Endothelial cell of umbilical vein (primary cell): ENCODE data around the gene RCOR1. TPM values are rescaled to one million over a fixed set of nuclear protein-coding genes. Genes with fewer than 3 reads are reported as not detected.

Experiments used
- BruUV-seq: library from RNA; stranded (reverse); fragments of 400-500 nt; replicated peaks from 2 replicates; lab custom pipeline; 2021; lab: Mats Ljungman, UMichigan
- CTCF ChIA-PET: fragments of 300-600, 350-600 bp; sonication (Branson Sonifier 250); formaldehyde crosslinking; loops from one replicate; lab custom pipeline; 2021; ENCODE audit warnings: antibody characterized with exemption, inconsistent platforms; lab: Charles Lee
- POLR2A ChIA-PET: fragments of 300-600, 350-600 bp; sonication (Branson Sonifier 250); formaldehyde crosslinking; loops from one replicate; lab custom pipeline; 2021; ENCODE audit warnings: antibody characterized with exemption, inconsistent platforms; lab: Charles Lee
- DNase-seq: peaks from one replicate; pipeline ENCODE4 v3.0.0-alpha.2; 2011; ENCODE audit warnings: low read depth, low spot score
- FAIRE-seq: peaks from 2 replicates; lab custom pipeline; 2011; peaks lifted over from hg19 to GRCh38; lab: Jason Lieb, UNC
- H2AFZ ChIP-seq: 2 replicates; pipeline ENCODE4 v1.6.0; 2012; ENCODE audit warnings: low read depth, low read length, control low read depth, inconsistent platforms
- H3K27ac ChIP-seq: 2 replicates; pipeline ENCODE4 v1.5.1; 2011; ENCODE audit warnings: low read depth, mild to moderate bottlenecking, control low read depth, low read length, moderate library complexity; ENCODE audit not compliant: insufficient read depth
- H3K27me3 ChIP-seq, 2 experiments: 2 replicates each; pipeline versions ENCODE4 v1.6.0 to v1.6.1; 2011; ENCODE audit warnings: low read length in 2 of 2, mixed read lengths in 1 of 2; ENCODE audit not compliant: control insufficient read depth in 2 of 2, insufficient read depth in 2 of 2
- H3K36me3 ChIP-seq, 2 experiments: 2 replicates in 1 of 2; 3 replicates in 1 of 2; pipeline ENCODE4 v1.5.1; 2011; ENCODE audit warnings: low read length in 2 of 2, mild to moderate bottlenecking in 1 of 2, moderate library complexity in 1 of 2; ENCODE audit not compliant: control insufficient read depth in 2 of 2, insufficient read depth in 2 of 2; ENCODE audit errors: extremely low read depth in 1 of 2
- H3K4me1 ChIP-seq: 3 replicates; pipeline ENCODE4 v1.5.1; 2011; ENCODE audit warnings: mild to moderate bottlenecking, low read length; ENCODE audit not compliant: control insufficient read depth, insufficient read depth; ENCODE audit errors: extremely low read depth
- H3K4me2 ChIP-seq: 2 replicates; pipeline ENCODE4 v1.6.1; 2011; ENCODE audit warnings: low read length, control low read depth, mixed read lengths; ENCODE audit not compliant: insufficient read depth
- H3K4me3 ChIP-seq, 3 experiments: fragments of 200-600 bp in 1 of 3; sonication (generic), shearing (Covaris generic) in 1 of 3; replicated peaks in 1 of 3; 2 replicates each; pipeline ENCODE4 v1.5.1; 2011 to 2016; ENCODE audit warnings: control low read depth in 3 of 3, low read length in 3 of 3, mild to moderate bottlenecking in 2 of 3, inconsistent platforms in 1 of 3, low read depth in 1 of 3, moderate library complexity in 1 of 3; ENCODE audit not compliant: insufficient read depth in 1 of 3
- H3K79me2 ChIP-seq: 2 replicates; pipeline ENCODE4 v1.6.0; 2012; ENCODE audit warnings: low read length, inconsistent platforms; ENCODE audit not compliant: control insufficient read depth, insufficient read depth
- H3K9ac ChIP-seq: replicated peaks from 2 replicates; pipeline ENCODE3; 2011; ENCODE audit warnings: low read length, control low read depth; ENCODE audit not compliant: insufficient read depth; ENCODE audit errors: extremely low read depth
- H3K9me1 ChIP-seq: replicated peaks from 3 replicates; pipeline ENCODE4 v1.6.0; 2011; ENCODE audit warnings: mild to moderate bottlenecking, low read length; ENCODE audit not compliant: control insufficient read depth, insufficient read depth; ENCODE audit errors: extremely low read depth
- H3K9me3 ChIP-seq: replicated peaks from 2 replicates; pipeline ENCODE4 v1.5.1; 2012; ENCODE audit warnings: low read length, inconsistent platforms; ENCODE audit not compliant: control insufficient read depth, insufficient read depth
- H4K20me1 ChIP-seq: replicated peaks from 2 replicates; pipeline ENCODE3; 2011; ENCODE audit warnings: mild to moderate bottlenecking, low read length; ENCODE audit not compliant: control insufficient read depth, insufficient read depth; ENCODE audit errors: extremely low read depth
- CTCF ChIP-seq, 2 donors: IDR thresholded peaks; 1 replicate in 1 of 2; 2 replicates in 1 of 2; pipeline ENCODE4 v1.5.1; 2011; ENCODE audit warnings: low read length in 2 of 2, mild to moderate bottlenecking in 2 of 2, moderate library complexity in 2 of 2, control low read depth in 1 of 2, inconsistent platforms in 1 of 2, low read depth in 1 of 2; ENCODE audit not compliant: insufficient read depth in 1 of 2; ENCODE audit errors: extremely low read depth in 1 of 2
- EZH2 ChIP-seq: IDR thresholded peaks from 2 replicates; pipeline ENCODE4 v1.6.1; 2012; ENCODE audit warnings: borderline replicate concordance, low read depth, mild to moderate bottlenecking, moderate library complexity, low read length, inconsistent platforms; ENCODE audit not compliant: severe bottlenecking
- FOS ChIP-seq: IDR thresholded peaks from 2 replicates; pipeline ENCODE4 v1.6.1; 2011; ENCODE audit warnings: mild to moderate bottlenecking, low read length, moderate library complexity, borderline replicate concordance; ENCODE audit not compliant: insufficient read depth
- GATA2 ChIP-seq: IDR thresholded peaks from 2 replicates; pipeline ENCODE4 v1.7.0; 2011; ENCODE audit warnings: low read depth, mild to moderate bottlenecking, moderate library complexity, mixed read lengths, low read length; ENCODE audit not compliant: insufficient read length, insufficient read depth
- JUN ChIP-seq: IDR thresholded peaks from 2 replicates; pipeline ENCODE4 v1.6.1; 2011; ENCODE audit warnings: borderline replicate concordance, low read depth; ENCODE audit not compliant: insufficient read length, insufficient read depth
- MAX ChIP-seq: IDR thresholded peaks from 2 replicates; pipeline ENCODE4 v1.6.1; 2011; ENCODE audit not compliant: insufficient read depth, insufficient read length
- MYC ChIP-seq: IDR thresholded peaks from one replicate; pipeline ENCODE4 v1.6.1; 2011; ENCODE audit warnings: mild to moderate bottlenecking, low read depth, low read length
- POLR2AphosphoS5 ChIP-seq: IDR thresholded peaks from 2 replicates; pipeline ENCODE4 v1.6.1; 2012; ENCODE audit warnings: low read depth, mild to moderate bottlenecking, control low read depth, low read length, moderate library complexity; ENCODE audit not compliant: insufficient read depth
- dilution Hi-C: fragments of 300-500 bp; cut with MboI; formaldehyde crosslinking; loops from one replicate; pipeline ENCODE4 v1.15.0; 2019; ENCODE audit warnings: low sequenced_read_pairs; ENCODE audit not compliant: extremely low pct_ligation_motif_present
- intact Hi-C: fragments of 100-400 bp; cut with micrococcal nuclease; formaldehyde crosslinking; loops from one replicate; pipeline ENCODE4 v1.10.0; 2022
- polyA plus RNA-seq, 4 experiments: library from polyadenylated mRNA; depleted of rRNA in 3 of 4; stranded (reverse) in 3 of 4; unstranded in 1 of 4; fragments of >200 nt; gene quantifications; 2 replicates each; pipeline versions ENCODE4 v1.2.1 to v1.2.3, GENCODE V29; 2011 to 2012; ENCODE audit warnings: missing spikeins in 1 of 4
- total RNA-seq: library from RNA; stranded (reverse); gene quantifications from 2 replicates; pipeline ENCODE4 v1.2.3, GENCODE V29; 2021

The RCOR1 gene
- total and polyA plus RNA-seq, 2 donors (not counting 3 experiments of a cell fraction or from before 2014, with no cell fraction given) = 15.6 to 32.2 TPM

GRCh38 chr14:102558556-102558955, 33.9 kb upstream of the RCOR1 start:
- no peak for DNase-seq
- Histone ChIP-seq H3K9me1 (no peaks in the 10 kb centered on the region), H3K27ac (no peak overlapping the region), H3K36me3 (no peaks in the 10 kb centered on the region), H3K4me3 (no peak overlapping the region), H3K9me3 (no peaks in the 10 kb centered on the region), H3K27me3 (no peaks in the 10 kb centered on the region), H3K9ac (no peak overlapping the region), H3K4me2 (no peak overlapping the region), H2AFZ (no peak overlapping the region), H3K79me2 (no peaks in the 10 kb centered on the region), H4K20me1 (no peaks in the 10 kb centered on the region), H3K4me1 (peaks cover 6% of the 10 kb centered on the region)
- FAIRE-seq = no peak
- TF ChIP-seq POLR2AphosphoS5 (no peak), FOS (no peak), JUN (no peak), MYC (no peak), EZH2 (no peak), MAX (no peak), GATA2 (no peak), CTCF (IDR thresholded peaks at IDR 0.05; ENCODE audit: extremely low read depth in 1 of 2, insufficient read depth in 1 of 2, low read depth in 1 of 2, low read length in 2 of 2) (no peak)
- dilution Hi-C loops = no loop called here
- intact Hi-C loops = no loop called here
- BruUV-seq = no TSS peak
- POLR2A ChIA-PET = no interaction called here
- CTCF ChIA-PET = interaction anchor here (1.3 kb wide), 1 partner anchor 13 kb away, joined by 3 read pairs; no protein-coding TSS in a partner anchor
